B cell (primary cell): ENCODE measurements around the gene BEND3.

Experiments used
- EZH2 ChIP-seq: IDR thresholded peaks from 2 replicates; pipeline ENCODE4 v1.6.1; 2012; ENCODE audit warnings: borderline replicate concordance, low read depth, mild to moderate bottlenecking, moderate library complexity, low read length; ENCODE audit not compliant: insufficient read depth, poor library complexity, severe bottlenecking
- TF ChIP-seq, protein P1 (sequence below): fragments of 200-600 bp; IDR thresholded peaks from one replicate; pipeline ENCODE4 v1.8.0; 2022; ENCODE audit warnings: antibody characterized with exemption, mild to moderate bottlenecking

DNA sequence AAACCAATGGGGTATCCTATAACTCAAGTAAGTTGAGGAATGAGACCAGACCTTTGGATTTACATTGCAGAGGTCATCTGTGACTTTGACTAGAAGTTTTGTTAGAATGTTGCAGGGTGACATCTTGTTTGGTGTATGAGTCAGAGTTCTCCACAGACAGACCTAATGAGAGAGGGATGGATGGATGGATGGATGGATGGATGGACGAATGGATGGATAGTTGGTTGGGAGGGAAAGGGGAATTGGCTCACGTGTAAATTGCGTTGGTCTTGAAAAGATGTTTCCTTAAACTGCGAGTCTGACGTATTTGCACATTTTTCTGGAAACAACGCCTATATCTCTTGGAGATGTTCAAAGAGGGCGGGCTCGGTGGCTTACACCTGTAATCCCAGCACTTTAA lies 88.3 kb downstream of the BEND3 start:
- TF ChIP-seq, protein P1, sequence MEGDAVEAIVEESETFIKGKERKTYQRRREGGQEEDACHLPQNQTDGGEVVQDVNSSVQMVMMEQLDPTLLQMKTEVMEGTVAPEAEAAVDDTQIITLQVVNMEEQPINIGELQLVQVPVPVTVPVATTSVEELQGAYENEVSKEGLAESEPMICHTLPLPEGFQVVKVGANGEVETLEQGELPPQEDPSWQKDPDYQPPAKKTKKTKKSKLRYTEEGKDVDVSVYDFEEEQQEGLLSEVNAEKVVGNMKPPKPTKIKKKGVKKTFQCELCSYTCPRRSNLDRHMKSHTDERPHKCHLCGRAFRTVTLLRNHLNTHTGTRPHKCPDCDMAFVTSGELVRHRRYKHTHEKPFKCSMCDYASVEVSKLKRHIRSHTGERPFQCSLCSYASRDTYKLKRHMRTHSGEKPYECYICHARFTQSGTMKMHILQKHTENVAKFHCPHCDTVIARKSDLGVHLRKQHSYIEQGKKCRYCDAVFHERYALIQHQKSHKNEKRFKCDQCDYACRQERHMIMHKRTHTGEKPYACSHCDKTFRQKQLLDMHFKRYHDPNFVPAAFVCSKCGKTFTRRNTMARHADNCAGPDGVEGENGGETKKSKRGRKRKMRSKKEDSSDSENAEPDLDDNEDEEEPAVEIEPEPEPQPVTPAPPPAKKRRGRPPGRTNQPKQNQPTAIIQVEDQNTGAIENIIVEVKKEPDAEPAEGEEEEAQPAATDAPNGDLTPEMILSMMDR = no peak
- no peak for TF ChIP-seq EZH2
